Transverse colon (tissue), 4 donors: ENCODE measurements around the gene KLHL29. TPM values are rescaled to one million over a fixed set of nuclear protein-coding genes. Genes with fewer than 3 reads are reported as not detected.

ENCODE experiments used
- DNase-seq: peaks from one replicate; pipeline ENCODE4 v3.0.0-alpha.2; 2019
- H3K27ac ChIP-seq, 4 donors: fragments of 200-600 bp; sonication (generic); 2 replicates each; pipeline ENCODE4 v1.5.1; 2016 to 2018; ENCODE audit warnings: inconsistent platforms in 4 of 4
- H3K27me3 ChIP-seq: fragments of 200-600 bp; sonication (generic); 2 replicates; pipeline ENCODE4 v1.5.1; 2017; ENCODE audit warnings: inconsistent platforms
- H3K36me3 ChIP-seq, 4 donors: fragments of 200-600 bp; sonication (generic); 2 replicates each; pipeline ENCODE4 v1.5.1; 2017 to 2019; ENCODE audit warnings: inconsistent platforms in 4 of 4
- H3K4me1 ChIP-seq, 4 donors: fragments of 200-600 bp; sonication (generic); 2 replicates each; pipeline ENCODE4 v1.5.1; 2017 to 2020; ENCODE audit warnings: inconsistent platforms in 4 of 4
- H3K4me3 ChIP-seq, 4 donors: fragments of 200-600 bp; sonication (generic); 1 replicate in 1 of 4; 2 replicates in 3 of 4; pipeline versions ENCODE4 v1.5.1 to v1.6.1; 2017 to 2019; ENCODE audit warnings: inconsistent platforms in 4 of 4
- H3K9me3 ChIP-seq, 2 donors: fragments of 200-600 bp; sonication (generic); 2 replicates each; pipeline ENCODE4 v1.5.1; 2017 to 2019; ENCODE audit warnings: inconsistent platforms in 2 of 2
- EP300 ChIP-seq: sonication (generic); formaldehyde crosslinking; IDR thresholded peaks from one replicate; pipeline ENCODE4 v1.6.1; 2017; ENCODE audit warnings: antibody characterized with exemption, low read depth
- POLR2A ChIP-seq: fragments of 450-650 bp; IDR thresholded peaks from one replicate; pipeline ENCODE4 v1.6.1; 2016; ENCODE audit warnings: antibody characterized with exemption, mild to moderate bottlenecking, moderate library complexity
- POLR2AphosphoS5 ChIP-seq, 3 donors: sonication (generic); formaldehyde crosslinking; IDR thresholded peaks; one replicate each; pipeline ENCODE4 v1.6.1; 2016; ENCODE audit warnings: antibody characterized with exemption in 3 of 3
- whole genome bisulfite sequencing, 2 donors: methylation state at CpG; one replicate each; pipeline ENCODE4 v1.1.5; 2018; ENCODE audit warnings: low coverage in 1 of 2; 5-methylcytosine and 5-hydroxymethylcytosine counted together
- in situ Hi-C, 4 donors: fragments of 200-750 bp; cut with MboI; loops; one replicate each; pipeline versions ENCODE4 v1.15.0 to v1.15.1; 2017; ENCODE audit warnings: low sequenced_read_pairs in 3 of 4, low pct_ligation_motif_present in 1 of 4, low pct_unique_long_range_greater_than_20kb in 1 of 4
- intact Hi-C: fragments of 100-400 bp; cut with DNase I; formaldehyde crosslinking; loops from one replicate; pipeline ENCODE4 v1.15.1; 2023; ENCODE audit warnings: low total_unique reads
- total RNA-seq, 4 donors: library from RNA; depleted of rRNA; stranded (reverse); fragments of >200 nt; gene quantifications; one replicate each; pipeline ENCODE4 v1.1.0, GENCODE V29; 2016
- TF ChIP-seq, protein P1 (sequence below), 5 experiments: fragments of 200-600 bp in 3 of 5; fragments of 450-650 bp in 2 of 5; sonication (generic) in 3 of 5; IDR thresholded peaks; 1 replicate in 2 of 5; 2 replicates in 3 of 5; pipeline ENCODE4 v1.5.1; 2016 to 2017; ENCODE audit warnings: antibody characterized with exemption in 5 of 5, inconsistent platforms in 3 of 5, mild to moderate bottlenecking in 2 of 5, moderate library complexity in 1 of 5

KLHL29 gene
- total RNA-seq, 4 donors from 2014 or later, result 3.3 to 16.5 (median 5.8) TPM

DNA sequence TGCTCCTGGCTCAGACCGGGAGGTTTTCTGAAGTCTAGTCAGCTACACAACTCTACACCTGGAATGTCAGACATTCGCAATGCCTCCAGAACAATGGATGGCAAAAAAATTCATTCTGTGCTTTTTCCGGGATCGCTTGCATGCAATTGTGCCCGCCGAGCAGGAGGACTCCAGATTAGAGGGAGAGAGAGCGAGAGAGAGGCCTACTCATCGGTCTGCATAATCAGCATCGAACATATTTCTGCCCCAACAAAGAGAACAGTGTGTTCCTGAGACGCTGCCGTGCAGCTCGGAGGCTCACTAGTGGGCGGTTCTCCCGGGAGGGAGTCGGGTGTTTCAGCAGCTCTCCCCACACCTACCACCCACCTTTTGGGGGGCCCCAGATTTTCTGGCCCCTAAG lies 117.1 kb downstream of the KLHL29 start:
- no peak for DNase-seq
- H3K36me3 ChIP-seq, result no peaks in the 10 kb centered on the region
- 88 to 89% methylated on average over 8 to 15 of the region's 15 CpGs for WGBS, 2 donors
- intact Hi-C loops, result loop anchor here (10.0 kb wide), 1 partner anchor 57 kb away; no protein-coding TSS in a partner anchor
- H3K4me1 ChIP-seq, result peaks cover 0 to 18% (median 9%) of the 10 kb centered on the region in 4 donors
- in situ Hi-C loops, result no loop called here
- TF ChIP-seq POLR2AphosphoS5 (IDR thresholded peaks at IDR 0.05) (no peak), POLR2A (no peak), EP300 (no peak)
- TF ChIP-seq, protein P1, sequence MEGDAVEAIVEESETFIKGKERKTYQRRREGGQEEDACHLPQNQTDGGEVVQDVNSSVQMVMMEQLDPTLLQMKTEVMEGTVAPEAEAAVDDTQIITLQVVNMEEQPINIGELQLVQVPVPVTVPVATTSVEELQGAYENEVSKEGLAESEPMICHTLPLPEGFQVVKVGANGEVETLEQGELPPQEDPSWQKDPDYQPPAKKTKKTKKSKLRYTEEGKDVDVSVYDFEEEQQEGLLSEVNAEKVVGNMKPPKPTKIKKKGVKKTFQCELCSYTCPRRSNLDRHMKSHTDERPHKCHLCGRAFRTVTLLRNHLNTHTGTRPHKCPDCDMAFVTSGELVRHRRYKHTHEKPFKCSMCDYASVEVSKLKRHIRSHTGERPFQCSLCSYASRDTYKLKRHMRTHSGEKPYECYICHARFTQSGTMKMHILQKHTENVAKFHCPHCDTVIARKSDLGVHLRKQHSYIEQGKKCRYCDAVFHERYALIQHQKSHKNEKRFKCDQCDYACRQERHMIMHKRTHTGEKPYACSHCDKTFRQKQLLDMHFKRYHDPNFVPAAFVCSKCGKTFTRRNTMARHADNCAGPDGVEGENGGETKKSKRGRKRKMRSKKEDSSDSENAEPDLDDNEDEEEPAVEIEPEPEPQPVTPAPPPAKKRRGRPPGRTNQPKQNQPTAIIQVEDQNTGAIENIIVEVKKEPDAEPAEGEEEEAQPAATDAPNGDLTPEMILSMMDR (IDR thresholded peaks at IDR 0.05), result no peak
- H3K9me3 ChIP-seq, result no peaks in the 10 kb centered on the region
- H3K4me3 ChIP-seq, result no peak overlapping the region
- H3K27me3 ChIP-seq, result no peaks in the 10 kb centered on the region
- peak overlapping the region in 1 of 4 donors; percentile 5 for H3K27ac ChIP-seq

DNA sequence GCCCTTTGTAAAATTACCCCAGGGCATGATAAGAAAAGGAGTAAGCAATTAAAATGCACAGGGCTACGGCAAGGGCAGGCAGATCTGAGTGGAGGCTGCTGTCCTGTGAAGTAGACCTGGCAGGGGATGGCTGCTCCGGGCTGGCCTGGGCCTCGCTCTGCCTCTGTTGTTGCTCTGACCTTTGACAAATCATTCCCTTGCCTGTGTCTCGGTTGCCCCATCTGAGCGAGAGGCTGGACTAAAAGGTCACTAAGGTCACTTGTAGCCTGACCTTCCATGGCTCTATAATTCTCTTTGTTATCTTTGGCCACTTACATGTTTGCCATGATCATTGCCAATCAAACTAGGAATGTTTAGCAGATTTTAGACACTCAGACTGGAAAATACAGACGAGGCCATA lies 118.1 kb downstream of the KLHL29 start:
- Histone ChIP-seq H3K4me1 (peaks cover 0 to 18% (median 9%) of the 10 kb centered on the region in 4 donors), H3K27ac (peak overlapping the region in 2 of 4 donors; percentile 2 to 34), H3K9me3 (no peaks in the 10 kb centered on the region), H3K27me3 (no peaks in the 10 kb centered on the region), H3K36me3 (no peaks in the 10 kb centered on the region), H3K4me3 (no peak overlapping the region)
- no peak for TF ChIP-seq EP300
- TF ChIP-seq, protein P1 (IDR thresholded peaks at IDR 0.05), result no peak
- in situ Hi-C loops, result no loop called here
- intact Hi-C loops, result loop anchor here (10.0 kb wide), 1 partner anchor 58 kb away; no protein-coding TSS in a partner anchor
- no peak for DNase-seq
- WGBS, 2 donors, result 93 to 100% methylated on average over 4 to 6 of the region's 6 CpGs

DNA sequence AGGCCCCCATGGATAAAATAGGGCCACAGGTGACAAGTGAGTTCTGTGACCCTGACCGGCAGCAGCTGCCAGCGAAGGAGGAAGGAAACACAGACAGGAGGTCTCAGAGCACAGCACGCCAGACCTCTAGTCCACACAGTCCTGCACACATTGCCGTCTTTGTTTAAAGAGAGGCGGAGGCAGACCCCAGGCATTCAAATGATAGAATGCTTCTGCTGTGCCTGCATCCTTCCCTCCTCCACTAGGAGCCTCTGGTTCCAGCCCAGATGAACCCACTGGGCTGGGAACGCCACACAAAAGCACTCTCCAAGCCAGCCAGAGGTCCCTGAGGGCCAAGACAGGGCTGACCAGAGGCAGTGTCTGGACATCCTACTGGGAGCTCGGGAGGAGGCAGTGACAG lies 118.7 kb downstream of the KLHL29 start:
- no peak for TF ChIP-seq POLR2AphosphoS5 (IDR thresholded peaks at IDR 0.05)
- no peak for TF ChIP-seq POLR2A
- TF ChIP-seq, protein P1 (IDR thresholded peaks at IDR 0.05), result no peak
- Histone ChIP-seq H3K36me3 (no peaks in the 10 kb centered on the region), H3K4me1 (peaks cover 0 to 17% (median 9%) of the 10 kb centered on the region in 4 donors), H3K27me3 (no peaks in the 10 kb centered on the region), H3K4me3 (no peak overlapping the region), H3K27ac (peak overlapping the region in 2 of 4 donors; percentile 2 to 34), H3K9me3 (no peaks in the 10 kb centered on the region)
- intact Hi-C loops (loop anchor here (10.0 kb wide), 1 partner anchor 59 kb away; no protein-coding TSS in a partner anchor), in situ Hi-C loops (no loop called here)
- 86% methylated on average over 7 of the region's 7 CpGs; no CpG with 5 or more reads in 1 of the 2 donors for WGBS, 2 donors
- no peak for DNase-seq

DNA sequence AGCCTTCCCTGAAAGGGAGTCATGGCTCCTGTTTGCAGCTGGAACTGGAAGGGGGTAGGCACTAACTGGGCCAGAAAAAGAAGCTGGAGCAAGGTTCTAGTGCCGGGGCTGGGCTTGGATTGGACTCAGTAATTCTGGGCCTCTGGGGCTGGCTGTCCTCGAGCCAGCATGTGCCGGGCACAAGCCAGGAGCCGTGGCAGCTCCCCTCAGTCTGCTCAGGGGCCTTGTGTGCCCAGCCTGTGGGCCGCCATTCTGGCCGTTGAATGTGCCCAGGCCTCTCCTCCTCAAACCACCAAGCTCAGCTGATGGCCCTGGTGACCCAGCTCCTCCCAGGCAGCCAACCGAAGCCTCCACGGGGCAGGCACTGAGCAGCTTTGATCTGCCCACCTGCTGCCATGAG lies 119.6 kb downstream of the KLHL29 start:
- Histone ChIP-seq H3K9me3 (no peaks in the 10 kb centered on the region), H3K36me3 (no peaks in the 10 kb centered on the region), H3K4me1 (peaks cover 0 to 11% (median 7%) of the 10 kb centered on the region in 4 donors), H3K27me3 (no peaks in the 10 kb centered on the region), H3K4me3 (no peak overlapping the region), H3K27ac (no peak overlapping the region)
- intact Hi-C loops, result loop anchor here (10.0 kb wide), 1 partner anchor 60 kb away; no protein-coding TSS in a partner anchor
- 86% methylated on average over 8 of the region's 8 CpGs; no CpG with 5 or more reads in 1 of the 2 donors for WGBS, 2 donors
- in situ Hi-C loops, result no loop called here
- TF ChIP-seq POLR2A, result no peak
- TF ChIP-seq, protein P1 (IDR thresholded peaks at IDR 0.05), result no peak
- no peak for TF ChIP-seq POLR2AphosphoS5 (IDR thresholded peaks at IDR 0.05)
- no peak for TF ChIP-seq EP300
- no peak for DNase-seq
